GM18507 (cell line): ENCODE results near the gene TCN2.
A peak's percentile ranks its signal among the peaks of the same experiment; 100 is the strongest.
"Not testable (repeated sequence)": the region's sequence is repeated elsewhere in the genome, so short reads cannot be mapped to it uniquely, and the experiment has no call there.

ENCODE experiments used
- DNase-seq: peaks from one replicate; pipeline ENCODE4 v3.0.0; 2011; ENCODE audit warnings: low read depth; ENCODE audit not compliant: insufficient read length; ENCODE audit errors: extremely low spot score
- FAIRE-seq: peaks from 2 replicates; lab custom pipeline; 2011; peaks lifted over from hg19 to GRCh38; lab: Jason Lieb, UNC

Gene TCN2

GRCh38 chr22:30606455-30607299, at the start of gene TCN2:
TCN2 (plus strand) TSS chr22:30607174; CDS start chr22:30607332, 158 bp downstream.
- peak; percentile 94 for FAIRE-seq
- DNase-seq, result peak; percentile 59

GRCh38 chr22:30557243-30557642, 49.7 kb upstream of the TCN2 start:
- DNase-seq, result no peak
- FAIRE-seq, result no peak

GRCh38 chr22:30559889-30560288, 47.1 kb upstream of the TCN2 start:
- DNase-seq (no peak), FAIRE-seq (no peak)

GRCh38 chr22:30560643-30561202, 46.3 kb upstream of the TCN2 start:
- FAIRE-seq, DNase-seq: not testable (repeated sequence)

GRCh38 chr22:30561402-30562189, 45.4 kb upstream of the TCN2 start:
- DNase-seq (no peak), FAIRE-seq (no peak)

- FAIRE-seq, result no peak
- no peak for DNase-seq
These were observed 44.6 kb upstream of the TCN2 start for GRCh38 chr22:30562366-30562765.

- no peak for DNase-seq
- no peak for FAIRE-seq
These were observed 42.8 kb upstream of the TCN2 start for GRCh38 chr22:30564045-30564760.

- DNase-seq, result no peak
- FAIRE-seq, result no peak
These were observed 42.2 kb upstream of the TCN2 start for GRCh38 chr22:30564761-30565119.

- no peak for FAIRE-seq
- no peak for DNase-seq
These were observed 41.6 kb upstream of the TCN2 start for GRCh38 chr22:30565341-30565740.

GRCh38 chr22:30566125-30566524, 40.8 kb upstream of the TCN2 start:
- FAIRE-seq, result no peak
- DNase-seq, result no peak

- FAIRE-seq, DNase-seq: not testable (repeated sequence)
These were observed 39.7 kb upstream of the TCN2 start for GRCh38 chr22:30567277-30567676.

GRCh38 chr22:30568137-30568805, 38.7 kb upstream of the TCN2 start:
- no peak for DNase-seq
- FAIRE-seq, result no peak

- FAIRE-seq (no peak), DNase-seq (no peak)
These were observed 37.2 kb upstream of the TCN2 start for GRCh38 chr22:30569674-30570202.

- FAIRE-seq (no peak), DNase-seq (no peak)
These were observed 34.8 kb upstream of the TCN2 start for GRCh38 chr22:30572210-30572609.

- FAIRE-seq, result no peak
- no peak for DNase-seq
These were observed 34.0 kb upstream of the TCN2 start for GRCh38 chr22:30572840-30573593.

- no peak for FAIRE-seq
- no peak for DNase-seq
These were observed 33.3 kb upstream of the TCN2 start for GRCh38 chr22:30573594-30574094.

- DNase-seq (no peak), FAIRE-seq (no peak)
These were observed 32.6 kb upstream of the TCN2 start, which contains the start of gene GAL3ST1 for GRCh38 chr22:30574095-30574981. GAL3ST1 (minus strand) TSS chr22:30574665; CDS start chr22:30557392, 17,273 bp downstream.
